Ishikawa (cell line): ENCODE results near the gene SLC16A7.

Experiments
- CEBPB ChIP-seq: IDR thresholded peaks from 2 replicates; pipeline ENCODE4 v1.6.1; 2012
- CREB1 ChIP-seq: IDR thresholded peaks from 2 replicates; pipeline ENCODE4 v1.6.1; 2012; ENCODE audit warnings: low read depth
- EGR1 ChIP-seq: IDR thresholded peaks from 2 replicates; pipeline ENCODE4 v1.6.1; 2012
- EP300 ChIP-seq: IDR thresholded peaks from 2 replicates; pipeline ENCODE4 v1.6.1; 2012; ENCODE audit warnings: borderline replicate concordance
- FOXM1 ChIP-seq: IDR thresholded peaks from 2 replicates; pipeline ENCODE4 v1.6.1; 2012; ENCODE audit warnings: low read depth, borderline replicate concordance
- MAX ChIP-seq: IDR thresholded peaks from 2 replicates; pipeline ENCODE4 v1.6.1; 2012
- NFIC ChIP-seq: IDR thresholded peaks from 2 replicates; pipeline ENCODE4 v1.6.1; 2012
- RAD21 ChIP-seq: IDR thresholded peaks from 2 replicates; pipeline ENCODE4 v1.6.1; 2012; ENCODE audit warnings: low read depth
- TAF1 ChIP-seq: IDR thresholded peaks from 2 replicates; pipeline ENCODE4 v1.6.1; 2012; ENCODE audit warnings: low read depth, mild to moderate bottlenecking
- TCF12 ChIP-seq: IDR thresholded peaks from 2 replicates; pipeline ENCODE4 v1.6.1; 2012; ENCODE audit warnings: low read depth
- TEAD4 ChIP-seq: IDR thresholded peaks from 2 replicates; pipeline ENCODE4 v1.6.1; 2012
- USF1 ChIP-seq: IDR thresholded peaks from 2 replicates; pipeline ENCODE4 v1.6.1; 2012
- YY1 ChIP-seq: IDR thresholded peaks from 2 replicates; pipeline ENCODE4 v1.6.1; 2012; ENCODE audit warnings: low read depth
- ZBTB7A ChIP-seq: IDR thresholded peaks from 2 replicates; pipeline ENCODE4 v1.6.1; 2012; ENCODE audit warnings: low read depth
- TF ChIP-seq, protein P1 (sequence below): IDR thresholded peaks from 2 replicates; pipeline ENCODE4 v1.6.1; 2012; ENCODE audit warnings: low read depth, mild to moderate bottlenecking

The SLC16A7 gene

DNA sequence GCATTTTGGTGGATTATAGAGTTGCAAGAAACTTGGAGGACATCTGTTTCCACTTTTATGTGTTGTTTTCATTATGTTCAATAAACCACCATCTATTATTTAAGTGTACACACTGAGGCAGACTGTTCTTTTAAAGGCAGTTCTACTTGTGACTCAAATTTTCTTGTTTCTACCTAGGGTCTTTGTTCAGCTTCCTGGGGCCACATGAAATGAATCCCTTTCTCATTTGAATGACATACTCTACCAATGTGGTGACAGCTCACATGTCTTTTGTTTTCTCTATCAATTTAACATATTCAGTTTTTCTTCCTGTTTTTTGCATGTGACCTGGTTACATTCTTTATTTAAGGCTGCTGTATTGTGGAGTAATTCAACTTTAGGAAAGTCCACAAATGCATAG, 7.9 kb downstream of the SLC16A7 start:
- TF ChIP-seq ZBTB7A = no peak
- no peak for TF ChIP-seq EGR1
- no peak for TF ChIP-seq MAX
- no peak for TF ChIP-seq FOXM1
- TF ChIP-seq TEAD4 = no peak
- no peak for TF ChIP-seq TCF12
- TF ChIP-seq CREB1 = no peak
- no peak for TF ChIP-seq TAF1
- TF ChIP-seq, protein P1, sequence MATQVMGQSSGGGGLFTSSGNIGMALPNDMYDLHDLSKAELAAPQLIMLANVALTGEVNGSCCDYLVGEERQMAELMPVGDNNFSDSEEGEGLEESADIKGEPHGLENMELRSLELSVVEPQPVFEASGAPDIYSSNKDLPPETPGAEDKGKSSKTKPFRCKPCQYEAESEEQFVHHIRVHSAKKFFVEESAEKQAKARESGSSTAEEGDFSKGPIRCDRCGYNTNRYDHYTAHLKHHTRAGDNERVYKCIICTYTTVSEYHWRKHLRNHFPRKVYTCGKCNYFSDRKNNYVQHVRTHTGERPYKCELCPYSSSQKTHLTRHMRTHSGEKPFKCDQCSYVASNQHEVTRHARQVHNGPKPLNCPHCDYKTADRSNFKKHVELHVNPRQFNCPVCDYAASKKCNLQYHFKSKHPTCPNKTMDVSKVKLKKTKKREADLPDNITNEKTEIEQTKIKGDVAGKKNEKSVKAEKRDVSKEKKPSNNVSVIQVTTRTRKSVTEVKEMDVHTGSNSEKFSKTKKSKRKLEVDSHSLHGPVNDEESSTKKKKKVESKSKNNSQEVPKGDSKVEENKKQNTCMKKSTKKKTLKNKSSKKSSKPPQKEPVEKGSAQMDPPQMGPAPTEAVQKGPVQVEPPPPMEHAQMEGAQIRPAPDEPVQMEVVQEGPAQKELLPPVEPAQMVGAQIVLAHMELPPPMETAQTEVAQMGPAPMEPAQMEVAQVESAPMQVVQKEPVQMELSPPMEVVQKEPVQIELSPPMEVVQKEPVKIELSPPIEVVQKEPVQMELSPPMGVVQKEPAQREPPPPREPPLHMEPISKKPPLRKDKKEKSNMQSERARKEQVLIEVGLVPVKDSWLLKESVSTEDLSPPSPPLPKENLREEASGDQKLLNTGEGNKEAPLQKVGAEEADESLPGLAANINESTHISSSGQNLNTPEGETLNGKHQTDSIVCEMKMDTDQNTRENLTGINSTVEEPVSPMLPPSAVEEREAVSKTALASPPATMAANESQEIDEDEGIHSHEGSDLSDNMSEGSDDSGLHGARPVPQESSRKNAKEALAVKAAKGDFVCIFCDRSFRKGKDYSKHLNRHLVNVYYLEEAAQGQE = no peak
- no peak for TF ChIP-seq NFIC
- no peak for TF ChIP-seq CEBPB
- TF ChIP-seq EP300 = no peak
- TF ChIP-seq YY1 = no peak
- TF ChIP-seq RAD21 = no peak
- no peak for TF ChIP-seq USF1

DNA sequence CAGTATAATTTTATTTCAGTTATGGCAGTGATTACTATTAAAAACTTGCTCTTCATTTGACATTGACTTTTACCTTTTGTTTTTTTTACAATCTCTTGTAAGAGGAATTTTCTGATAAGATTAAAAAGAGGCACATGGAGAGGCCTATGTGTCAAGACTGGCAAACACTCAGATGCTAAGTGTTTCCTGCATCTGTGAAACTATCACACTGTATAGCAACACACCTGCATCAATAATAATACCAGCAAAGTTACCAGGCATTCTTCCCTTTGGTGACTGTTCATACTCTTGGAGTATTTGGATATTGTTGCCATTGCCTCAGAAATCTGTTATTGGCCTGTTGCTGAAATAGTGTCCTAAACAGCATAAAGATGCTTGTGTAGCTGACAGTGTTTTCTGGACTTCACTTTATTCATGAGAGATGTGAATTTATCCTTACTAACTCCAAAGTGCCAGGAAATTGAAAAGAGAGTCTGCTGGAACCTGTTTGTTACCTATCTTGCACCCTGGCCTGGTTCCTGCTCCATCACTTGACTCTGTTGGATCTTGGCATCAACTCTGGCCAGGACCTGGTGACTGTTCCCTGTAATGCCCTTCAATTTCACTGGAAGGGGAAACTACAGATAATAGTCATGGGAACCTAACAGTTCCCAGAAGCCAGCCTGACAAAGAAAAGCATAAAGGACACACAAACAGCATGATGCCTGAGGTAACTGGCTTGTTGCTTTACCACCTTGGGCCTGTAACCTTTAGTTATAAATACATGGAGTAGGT, 19.8 kb downstream of the SLC16A7 start:
- TF ChIP-seq EGR1 (no peak), MAX (no peak), CEBPB (no peak), ZBTB7A (no peak), YY1 (no peak), TEAD4 (no peak), CREB1 (no peak)

DNA sequence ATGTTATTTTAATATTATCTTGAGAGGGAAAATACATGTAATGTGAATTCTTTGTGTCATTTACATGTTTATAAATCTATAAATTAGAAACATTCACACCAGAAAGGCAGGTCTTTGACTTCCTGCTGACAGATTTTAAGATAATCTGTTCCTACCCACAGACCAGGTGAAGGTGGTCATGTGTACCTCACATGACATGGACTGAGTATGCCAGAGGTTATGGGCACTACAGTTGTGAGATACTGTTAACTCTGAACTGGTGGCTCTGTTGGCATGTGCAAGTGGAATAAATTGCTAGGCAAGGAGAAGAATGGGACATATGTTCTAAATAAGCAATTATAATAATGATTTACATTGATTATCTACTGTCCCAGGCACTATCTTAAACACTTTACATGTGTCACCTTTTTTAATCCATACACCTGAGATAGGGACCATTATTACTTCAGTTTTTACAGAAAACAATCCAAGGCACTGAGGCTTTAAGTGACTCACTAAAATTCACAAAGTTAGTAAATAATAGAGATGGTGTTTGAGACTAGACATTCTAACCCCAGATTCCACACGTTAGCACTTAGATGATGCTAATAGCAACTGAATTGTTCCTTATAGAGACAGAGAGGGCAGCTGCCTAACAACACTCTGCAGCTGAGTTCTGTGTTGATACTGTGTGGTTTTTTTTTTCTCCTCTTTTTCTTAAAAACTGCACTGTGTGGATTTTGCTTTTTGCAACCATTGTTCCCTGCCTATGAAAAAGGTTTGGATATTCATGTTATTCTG, 23.8 kb downstream of the SLC16A7 start:
- TF ChIP-seq ZBTB7A (no peak), USF1 (no peak), TAF1 (no peak), YY1 (no peak), FOXM1 (no peak), CREB1 (no peak), TEAD4 (no peak), EGR1 (no peak), MAX (no peak), TCF12 (no peak), CEBPB (no peak), EP300 (no peak), NFIC (no peak), RAD21 (no peak)
- TF ChIP-seq, protein P1 = no peak

DNA sequence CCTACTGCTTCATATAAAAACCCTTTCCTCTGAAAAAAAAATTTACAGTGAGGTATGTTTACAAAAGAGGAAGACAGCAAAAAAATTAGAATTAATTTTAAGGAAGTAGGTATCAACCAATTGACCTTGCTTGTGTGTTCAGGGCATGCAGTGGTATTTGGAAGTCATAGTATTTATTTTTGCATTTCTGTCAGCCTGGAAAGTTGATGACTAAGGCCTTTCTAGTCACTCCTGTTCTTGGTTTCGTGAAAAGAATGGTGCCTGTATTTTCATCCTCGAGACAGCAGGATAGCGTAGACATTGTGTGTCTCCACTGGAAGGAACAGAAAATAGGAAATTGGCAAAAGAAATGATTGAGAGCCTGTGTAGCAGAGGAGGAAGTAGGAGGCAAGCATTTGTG, 24.5 kb downstream of the SLC16A7 start:
- TF ChIP-seq CREB1 (no peak), CEBPB (no peak), USF1 (no peak), NFIC (no peak), EP300 (no peak), TEAD4 (no peak), MAX (no peak), TAF1 (no peak), YY1 (no peak), RAD21 (no peak), ZBTB7A (no peak), TCF12 (no peak), EGR1 (no peak), FOXM1 (no peak)
- TF ChIP-seq, protein P1 = no peak
